DMS79 (cell line): Measurements from ENCODE around the gene CTNNA2.
"Not testable (repeated sequence)": the region's sequence is repeated elsewhere in the genome, so short reads cannot be mapped to it uniquely, and the experiment has no call there.

Source experiments
- DNase-seq: peaks from one replicate; lab custom pipeline; 2025; lab: John Stamatoyannopoulos, UW

Gene CTNNA2

DNA sequence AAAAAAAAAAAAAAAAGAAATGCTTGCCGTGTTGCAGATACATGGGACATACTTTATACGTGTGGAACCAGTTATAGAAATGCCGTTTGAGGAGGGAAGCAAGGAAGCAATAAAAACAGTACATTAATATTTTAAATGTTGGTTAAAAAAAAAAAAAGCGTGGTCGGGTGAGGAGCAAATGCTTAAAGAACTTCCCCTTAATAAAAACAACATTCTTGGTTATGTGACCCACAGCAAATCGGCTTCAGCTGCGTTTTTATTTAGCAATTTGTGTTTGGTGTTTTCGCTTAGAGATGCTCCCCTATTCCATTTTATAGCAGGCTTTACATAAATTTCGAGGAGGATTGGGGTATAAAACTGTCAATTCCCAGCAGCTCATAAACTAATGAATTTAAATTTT is 568.1 kb downstream of the CTNNA2 start:
- DNase-seq, result no peak

DNA sequence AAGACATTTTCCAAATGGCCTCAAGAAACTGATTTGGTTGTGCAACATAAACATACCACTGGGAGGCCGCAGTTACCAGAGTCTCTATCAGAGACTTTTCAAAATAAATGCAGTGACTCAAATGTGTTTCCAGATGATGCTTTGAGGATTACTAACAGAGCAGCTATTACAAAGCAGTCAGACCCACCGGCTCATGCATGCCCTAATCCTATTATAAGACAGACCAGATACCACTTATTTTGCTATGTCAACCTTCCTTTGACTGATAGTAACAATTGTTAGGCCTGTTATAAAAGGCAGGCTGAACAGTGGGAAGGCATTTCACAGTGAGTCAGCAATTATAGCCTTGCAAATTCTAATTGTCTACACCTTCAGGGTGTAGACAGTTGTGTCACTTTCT is 574.0 kb downstream of the CTNNA2 start:
- DNase-seq, result no peak

DNA sequence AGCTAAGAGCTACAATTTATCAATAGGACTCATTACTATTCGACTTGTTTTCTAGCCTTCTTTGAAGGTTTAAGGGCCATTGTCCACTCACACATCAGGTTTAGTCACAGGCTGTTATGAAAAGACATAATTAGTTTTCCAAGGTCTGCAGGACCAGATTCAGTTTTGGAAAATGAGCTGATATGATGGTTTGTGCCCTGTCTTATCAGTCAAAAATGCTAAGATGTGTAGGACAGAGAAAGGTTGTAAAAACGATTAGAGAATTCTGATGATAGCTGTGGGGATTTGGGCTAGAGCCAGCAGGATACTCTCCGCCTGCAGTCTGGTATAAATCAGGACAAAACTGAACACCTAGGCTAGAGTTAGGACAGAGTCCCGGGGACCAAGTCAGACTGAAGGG is 578.4 kb downstream of the CTNNA2 start:
- no peak for DNase-seq

DNA sequence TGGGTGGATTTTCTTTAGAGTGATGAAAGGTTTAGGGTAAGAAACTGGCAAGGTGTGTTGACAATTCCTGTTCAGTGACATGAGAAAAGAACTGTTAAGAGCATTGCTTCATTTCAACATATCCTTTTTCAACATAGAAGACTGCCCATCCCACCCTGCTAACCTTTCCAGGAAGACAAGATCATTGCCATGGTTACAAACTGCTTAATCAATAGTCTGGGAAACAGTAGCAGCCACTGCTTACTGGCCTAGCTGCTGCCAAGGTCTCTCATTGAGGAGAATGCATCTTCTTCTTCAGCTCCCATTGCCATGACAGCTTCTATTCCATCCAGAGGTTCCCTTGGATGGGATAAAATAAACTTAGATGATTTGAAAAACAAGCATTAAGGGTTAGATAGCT is 579.6 kb downstream of the CTNNA2 start:
- no peak for DNase-seq

DNA sequence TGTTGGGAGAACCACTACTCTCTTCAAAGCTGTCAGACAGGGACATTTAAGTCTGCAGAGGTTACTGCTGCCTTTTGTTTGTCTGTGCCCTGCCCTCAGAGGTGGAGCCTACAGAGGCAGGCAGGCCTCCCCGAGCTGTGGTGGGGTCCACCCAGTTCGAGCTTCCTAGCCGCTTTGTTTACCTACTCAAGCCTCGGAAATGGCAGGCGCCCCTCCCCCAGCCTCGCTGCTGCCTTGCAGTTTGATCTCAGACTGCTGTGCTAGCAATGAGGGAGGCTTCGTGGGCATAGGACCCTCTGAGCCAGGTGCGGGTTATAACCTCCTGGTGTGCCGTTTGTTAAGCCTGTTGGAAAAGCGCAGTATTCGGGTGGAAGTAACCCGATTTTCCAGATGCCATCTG is 585.7 kb downstream of the CTNNA2 start:
- not testable (repeated sequence) for DNase-seq

DNA sequence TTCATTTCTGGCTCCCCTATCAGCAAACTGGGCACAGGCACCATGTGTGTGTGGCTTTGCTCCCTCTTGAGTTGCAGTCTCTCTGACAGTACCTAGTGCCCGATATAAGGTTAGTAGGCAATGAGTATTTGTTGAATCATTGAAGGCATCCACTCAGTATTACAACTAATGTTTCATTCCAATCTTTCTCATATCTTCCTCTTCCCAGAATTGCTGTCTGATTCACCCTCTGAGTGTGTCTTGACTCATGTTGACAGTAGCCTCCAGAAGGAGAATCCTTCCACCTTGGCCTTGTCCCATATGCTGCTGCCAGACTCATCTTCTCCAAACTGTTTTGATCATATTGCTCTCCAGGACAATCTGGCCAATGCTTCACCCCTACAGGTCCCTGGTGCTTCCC is 589.2 kb downstream of the CTNNA2 start:
- DNase-seq, result no peak

DNA sequence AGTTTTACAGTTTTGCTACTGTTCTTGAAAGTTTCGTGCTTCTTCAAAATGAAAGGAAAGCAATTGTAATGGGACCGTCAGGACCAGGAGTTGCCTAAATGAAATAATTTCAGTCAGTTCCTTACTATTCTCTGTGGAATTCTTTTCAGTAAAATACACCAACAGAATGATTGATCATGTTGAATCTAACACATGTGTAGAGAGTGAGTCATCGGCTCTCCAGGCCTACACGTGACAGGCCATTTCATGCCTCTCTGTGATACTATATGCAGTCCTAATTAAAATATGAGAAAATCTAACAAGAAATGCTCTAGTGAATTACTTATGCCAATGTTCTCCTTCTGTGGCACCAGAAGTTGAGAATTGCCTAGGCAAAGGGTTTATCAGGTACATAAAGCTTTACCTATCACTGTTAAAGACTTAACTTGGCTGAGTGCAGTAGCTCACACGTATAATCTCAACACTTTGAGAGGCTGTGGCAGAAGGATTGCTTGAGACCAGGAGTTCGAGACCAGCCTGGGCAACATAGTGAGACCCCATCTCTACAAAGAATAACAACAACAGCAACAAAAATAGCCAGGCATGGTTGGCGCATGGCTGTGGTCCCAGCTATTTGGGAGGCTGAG is 592.3 kb downstream of the CTNNA2 start:
- DNase-seq, result no peak

DNA sequence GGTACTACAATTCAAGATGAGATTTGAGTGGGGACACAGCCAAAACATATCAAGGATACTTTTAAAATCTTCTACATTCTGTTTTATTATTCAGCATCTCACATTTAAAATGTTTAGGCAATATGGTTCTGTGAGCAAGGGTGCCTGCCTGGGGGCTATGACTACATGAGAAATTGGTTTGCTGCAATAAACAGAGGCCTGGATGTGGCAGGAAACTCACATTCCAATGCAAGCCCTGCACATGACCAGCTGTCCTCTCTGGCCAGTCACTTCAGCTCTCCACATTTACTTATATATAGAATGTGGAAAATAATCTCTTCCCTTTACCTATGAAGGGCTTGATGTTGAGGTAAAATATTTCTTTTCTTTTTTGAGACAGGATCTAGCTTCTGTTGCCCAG is 598.3 kb downstream of the CTNNA2 start:
- DNase-seq, result no peak

DNA sequence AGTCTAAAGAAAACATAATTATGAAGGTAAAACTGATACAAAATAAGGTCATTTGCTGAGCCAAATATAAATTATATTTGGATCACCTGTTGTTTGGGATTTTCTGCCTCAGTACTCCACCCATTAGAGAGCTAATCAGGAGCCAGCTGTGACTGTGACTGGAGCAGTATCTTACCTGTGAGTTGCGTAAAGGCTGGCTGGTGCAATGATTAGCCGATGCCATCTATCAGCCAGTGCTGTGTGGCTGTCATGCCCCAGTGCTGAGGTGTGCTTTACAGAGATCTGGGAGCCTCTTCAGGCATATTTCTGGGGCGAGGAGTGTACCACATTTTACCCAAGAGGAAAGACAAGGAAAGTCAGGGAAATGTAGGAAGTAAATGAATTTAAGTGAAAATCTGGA is 599.9 kb downstream of the CTNNA2 start:
- no peak for DNase-seq

DNA sequence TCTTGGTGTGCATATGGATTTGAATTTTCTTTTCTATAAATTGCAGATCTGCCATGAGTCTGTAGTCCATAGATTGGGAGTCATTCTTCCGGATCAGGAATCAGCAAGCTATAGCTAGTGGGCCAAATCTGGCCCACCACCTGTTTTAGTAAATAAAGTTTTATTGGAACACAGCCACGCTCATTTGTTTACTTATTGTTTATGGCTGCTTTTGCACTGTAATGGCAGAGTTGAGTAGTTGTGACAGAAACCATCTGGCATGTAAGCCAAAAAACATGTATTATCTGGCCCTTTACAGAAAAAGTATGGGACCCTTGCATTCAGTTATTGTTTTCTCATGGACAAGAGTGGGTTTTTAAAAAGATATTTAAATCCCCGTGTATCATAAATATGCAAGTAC is 600.5 kb downstream of the CTNNA2 start:
- no peak for DNase-seq

DNA sequence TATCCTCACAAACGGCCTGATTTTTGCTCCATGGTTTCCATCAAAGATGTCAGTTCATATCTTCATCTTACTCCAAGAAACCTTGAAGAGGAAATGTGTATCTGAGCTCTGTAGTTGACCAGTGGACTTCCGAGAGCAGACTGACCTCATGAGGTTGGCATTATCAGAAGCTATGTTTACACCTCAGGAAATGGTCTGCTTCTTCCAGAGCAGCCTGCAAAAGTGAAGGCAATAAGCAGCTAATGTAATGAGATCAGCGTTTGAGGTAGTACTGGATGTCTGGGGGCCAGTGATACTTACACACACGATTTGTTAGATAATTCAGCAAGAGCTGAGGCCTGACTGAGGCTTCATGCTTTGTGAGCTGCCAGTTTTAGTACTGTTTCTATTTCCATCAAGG is 602.0 kb downstream of the CTNNA2 start:
- no peak for DNase-seq

DNA sequence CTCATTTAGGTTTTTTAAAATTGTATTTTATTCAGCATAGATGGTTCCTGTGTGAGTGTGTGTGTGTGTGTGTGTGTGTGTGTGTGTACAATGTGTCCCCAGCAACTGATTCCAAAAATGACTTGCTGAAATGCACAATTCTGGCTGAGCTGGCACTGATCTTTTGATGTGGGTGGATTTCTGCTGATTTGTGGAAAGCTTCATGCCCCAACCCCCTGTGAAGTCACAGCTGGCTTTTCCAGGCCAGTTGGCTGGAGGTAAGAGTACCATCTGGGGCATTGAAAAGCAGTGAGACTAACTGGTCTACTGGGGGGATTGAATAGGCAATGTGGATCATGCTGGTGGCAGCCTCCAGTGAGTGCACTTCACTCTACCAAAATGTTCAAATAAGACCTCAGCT is 604.5 kb downstream of the CTNNA2 start:
- no peak for DNase-seq

DNA sequence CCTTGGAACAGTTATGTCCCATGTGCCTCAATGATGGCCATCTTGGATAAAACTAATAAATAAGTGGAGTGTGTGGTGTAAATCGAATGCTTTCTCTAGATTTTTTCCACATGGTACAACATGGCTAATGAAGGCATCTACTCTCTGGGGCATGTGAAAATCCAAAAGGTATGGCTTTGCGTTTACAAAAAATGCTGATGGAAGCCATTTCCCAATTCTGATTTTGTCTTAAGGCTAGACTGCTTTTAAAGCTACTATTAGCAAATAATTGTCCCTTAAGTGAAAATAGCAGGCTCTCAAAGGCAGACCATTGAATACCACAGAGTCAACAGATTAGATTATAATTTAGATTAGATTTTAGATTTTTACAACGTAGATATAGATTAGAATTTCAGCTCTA is 608.0 kb downstream of the CTNNA2 start:
- DNase-seq, result no peak

DNA sequence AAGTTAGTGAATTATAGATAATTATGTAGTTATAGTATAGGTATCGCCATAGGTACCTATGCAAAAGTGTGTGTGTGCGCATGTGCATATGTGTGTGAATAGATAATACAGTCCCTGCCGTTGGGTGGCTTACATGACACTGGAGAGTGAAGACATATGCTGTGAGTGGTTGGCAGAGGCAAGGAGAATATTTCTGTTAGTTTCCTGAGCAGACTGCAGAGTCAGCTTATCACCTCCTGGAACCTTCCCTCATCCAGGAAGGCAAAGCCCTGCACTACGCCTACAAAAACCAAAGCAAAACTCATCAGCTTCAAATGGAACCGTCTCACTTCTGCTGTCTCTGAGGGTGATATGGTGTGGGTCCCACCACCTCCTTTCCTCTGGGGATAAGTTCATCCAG is 609.8 kb downstream of the CTNNA2 start:
- DNase-seq, result no peak

DNA sequence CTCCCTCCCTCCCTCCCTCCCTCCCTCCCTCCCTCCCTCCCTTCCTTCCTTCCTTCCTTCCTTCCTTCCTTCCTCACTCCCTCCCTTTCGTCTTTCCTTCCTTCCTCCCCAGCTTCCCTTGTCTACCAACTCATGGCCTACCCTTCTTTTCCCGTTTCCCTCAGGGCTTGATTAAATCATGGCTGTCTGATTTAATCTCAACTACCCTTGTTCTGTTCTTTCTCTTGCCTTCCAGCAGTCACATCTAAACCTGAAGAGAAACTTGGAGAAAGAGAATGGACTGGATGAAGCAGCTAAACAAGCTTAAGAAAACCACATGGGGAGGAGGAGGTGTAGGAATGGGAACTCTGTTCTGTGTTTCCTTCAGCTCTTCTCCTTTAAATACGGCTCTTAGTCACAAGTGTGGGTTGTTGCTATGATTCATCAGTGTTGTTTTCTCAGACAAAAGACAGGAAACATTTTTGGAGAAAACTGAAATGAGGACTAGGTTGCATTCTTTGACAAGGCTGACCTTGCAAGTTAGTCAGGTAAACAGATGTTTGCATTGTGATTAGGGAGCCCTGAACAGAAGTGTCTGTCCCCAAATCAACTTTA is 613.8 kb downstream of the CTNNA2 start:
- DNase-seq, result no peak

DNA sequence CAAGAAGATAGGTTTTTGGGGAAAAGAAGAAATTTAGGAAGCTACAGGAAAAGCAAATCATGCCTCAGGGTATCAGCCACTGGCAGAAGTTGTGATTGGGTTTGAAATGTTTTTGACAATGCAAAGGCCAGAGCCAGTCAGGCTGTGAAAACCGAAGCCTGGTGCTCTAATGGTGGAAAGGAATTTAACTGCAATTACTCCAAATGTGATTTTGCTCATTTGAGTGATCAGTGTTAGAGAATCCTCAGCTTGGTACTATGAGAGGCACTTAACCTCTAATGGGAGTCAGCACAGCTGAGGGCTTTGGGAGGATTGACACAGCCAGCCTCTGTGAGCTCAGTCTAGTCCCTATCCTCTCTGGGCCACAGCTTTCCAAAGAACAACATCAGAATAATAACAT is 615.2 kb downstream of the CTNNA2 start:
- no peak for DNase-seq

DNA sequence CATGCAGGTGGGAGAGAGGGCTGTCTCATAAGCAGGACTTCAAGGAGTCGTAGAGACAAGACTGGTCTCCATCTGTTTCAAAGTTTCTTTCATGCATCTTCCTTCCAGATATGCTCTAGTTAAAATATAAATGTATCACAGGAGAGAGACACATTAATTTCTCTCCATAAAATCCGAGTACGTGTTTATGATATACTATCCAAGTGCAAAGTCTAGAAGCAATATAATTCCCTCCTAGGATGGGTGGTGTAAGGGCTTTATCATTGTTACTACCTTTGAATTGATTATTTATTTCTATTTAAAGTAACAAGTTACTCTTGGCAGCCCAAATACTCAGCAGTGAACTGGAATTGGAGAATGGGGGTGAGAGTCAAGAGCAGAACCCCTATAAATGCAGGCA is 619.4 kb downstream of the CTNNA2 start:
- no peak for DNase-seq

DNA sequence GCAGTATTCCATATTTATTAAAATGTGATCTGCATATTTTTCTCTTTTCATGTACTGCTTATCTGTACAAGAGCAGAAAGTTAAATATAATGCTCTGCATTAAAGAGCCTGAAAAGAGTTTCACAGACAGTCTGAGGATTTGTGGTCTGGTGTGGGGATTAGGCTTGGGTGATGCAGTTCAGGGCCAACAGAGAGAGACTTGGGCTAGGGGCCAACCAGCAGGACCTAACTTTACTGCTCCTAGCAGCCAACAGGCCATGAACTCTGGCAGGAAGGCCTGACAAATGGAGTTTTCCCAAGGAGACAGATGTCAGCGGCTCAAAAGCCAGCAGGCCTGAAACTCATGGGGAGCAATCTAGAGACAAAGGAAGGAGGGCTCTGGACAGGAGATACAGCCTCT is 622.1 kb downstream of the CTNNA2 start:
- no peak for DNase-seq

DNA sequence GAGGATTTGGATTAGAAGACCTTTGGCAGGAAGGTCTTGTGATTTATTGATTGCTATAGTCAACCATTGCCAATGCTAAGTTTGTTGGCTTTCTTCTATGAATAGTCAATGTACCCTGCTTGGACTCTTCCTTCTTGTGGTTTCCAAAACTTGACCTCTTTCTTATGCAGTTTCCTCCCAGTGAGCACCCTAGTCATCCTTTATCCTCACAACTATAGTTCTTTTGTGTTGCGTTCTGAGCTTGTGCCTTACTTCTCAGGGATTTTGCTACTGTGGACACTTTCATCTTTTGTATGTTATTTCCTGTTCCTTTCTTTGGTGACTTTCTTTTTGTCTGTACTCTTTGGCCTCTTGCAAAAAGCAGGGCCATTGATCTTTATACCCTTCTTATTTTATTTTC is 623.5 kb downstream of the CTNNA2 start:
- no peak for DNase-seq

DNA sequence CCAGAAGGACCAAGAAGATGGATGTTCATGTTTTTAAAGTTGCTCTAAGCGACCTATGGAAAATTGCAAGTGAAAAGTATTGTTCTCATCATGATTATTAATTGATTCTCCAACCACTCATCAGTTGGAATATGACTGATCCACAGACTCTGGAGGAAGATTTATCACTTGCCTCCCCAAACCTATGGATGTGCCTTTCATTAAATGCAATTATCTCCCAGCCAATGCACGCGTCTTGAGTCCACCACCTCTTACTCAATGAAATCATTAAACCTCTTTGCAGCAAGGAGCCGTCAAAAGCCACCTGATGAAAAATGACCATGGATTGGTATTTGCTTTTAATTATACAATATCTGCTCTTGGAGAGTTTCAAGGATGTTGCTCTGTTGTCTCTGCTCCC is 626.1 kb downstream of the CTNNA2 start:
- no peak for DNase-seq

DNA sequence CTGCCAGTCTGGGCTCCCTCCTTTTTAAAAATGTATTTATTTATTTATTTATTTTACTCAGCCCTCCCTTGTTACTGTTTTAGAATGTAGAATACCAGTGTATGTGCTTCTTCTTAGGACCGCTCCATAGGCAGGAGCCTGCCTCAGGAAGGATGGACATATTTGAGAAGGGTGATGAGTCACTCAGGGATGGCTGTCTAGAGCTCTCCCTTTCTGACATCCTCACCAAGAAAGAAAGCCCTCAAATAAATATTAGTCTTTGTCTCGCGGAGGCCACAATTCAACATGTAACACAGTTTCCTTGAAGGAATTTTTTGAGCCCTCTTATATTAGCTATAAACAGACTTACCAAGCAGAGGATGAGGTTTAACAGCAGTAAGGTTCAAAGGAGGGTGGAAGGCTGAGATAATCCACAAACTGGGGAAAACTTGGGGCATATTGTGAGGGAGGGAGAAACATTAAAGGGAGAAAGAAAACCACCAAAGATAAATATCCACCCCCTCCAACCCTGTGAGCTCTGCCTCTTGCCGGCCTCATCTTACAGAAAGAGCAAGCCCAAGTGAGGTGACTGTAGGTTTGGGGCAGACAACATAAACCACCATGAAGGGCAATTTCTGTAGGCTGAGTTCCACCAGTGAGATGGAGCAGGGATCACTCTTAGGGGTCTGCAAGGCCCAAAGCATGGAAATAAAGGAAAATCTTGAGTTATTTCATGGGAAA is 628.3 kb downstream of the CTNNA2 start:
- no peak for DNase-seq

DNA sequence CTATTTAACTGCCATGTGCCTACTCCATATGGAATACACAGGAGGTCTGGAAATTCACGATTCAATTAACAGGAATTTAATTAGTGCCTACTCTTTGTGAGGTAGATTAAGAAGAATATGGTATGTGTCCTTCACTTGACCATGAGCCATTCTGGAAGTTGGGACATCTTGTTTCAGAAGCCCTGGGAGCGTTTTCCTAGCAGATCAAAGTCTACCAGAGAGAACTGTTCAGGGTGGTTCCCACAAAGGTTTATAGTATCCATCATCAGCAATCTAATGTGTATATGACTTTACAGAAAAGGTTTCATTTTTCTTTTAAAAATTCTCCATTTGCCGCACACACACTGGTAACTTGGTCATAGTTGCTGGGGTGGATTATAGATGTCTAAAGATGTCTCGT is 632.6 kb downstream of the CTNNA2 start:
- no peak for DNase-seq

DNA sequence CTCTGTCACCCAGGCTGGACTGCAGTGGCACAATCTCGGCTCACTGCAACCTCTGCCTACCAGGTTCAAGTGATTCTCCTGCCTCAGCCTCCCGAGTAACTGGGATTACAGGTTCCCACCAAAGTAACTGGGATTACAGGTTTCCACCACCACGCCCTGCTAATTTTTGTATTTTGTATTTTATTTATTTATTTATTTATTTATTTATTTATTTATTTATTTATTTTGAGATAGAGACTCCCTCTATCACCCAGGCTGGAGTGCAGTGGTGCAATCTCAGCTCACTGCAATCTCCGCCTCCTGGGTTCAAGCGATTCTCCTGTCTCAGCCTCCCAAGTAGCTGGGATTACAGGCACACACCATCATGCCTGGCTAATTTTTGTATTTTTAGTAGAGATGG is 633.9 kb downstream of the CTNNA2 start:
- DNase-seq, result not testable (repeated sequence)

DNA sequence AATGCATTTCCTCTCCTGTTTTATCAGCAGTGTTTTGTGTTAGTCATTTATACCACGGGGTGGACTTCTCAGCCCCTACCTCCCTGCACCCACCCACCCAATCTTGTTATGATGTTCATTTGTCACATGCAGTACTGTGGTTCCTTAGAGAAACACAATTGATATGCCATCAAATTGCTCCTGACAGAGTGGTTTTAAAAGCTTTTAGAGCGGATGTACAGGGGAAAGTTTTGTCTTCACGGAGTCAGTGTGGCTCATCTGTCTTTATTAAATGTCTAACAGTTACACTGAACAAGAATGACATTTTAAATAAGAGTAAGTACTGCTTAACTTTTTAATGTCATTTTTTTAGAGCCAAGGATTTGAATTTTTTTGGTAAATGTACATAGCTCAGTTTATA is 634.8 kb downstream of the CTNNA2 start:
- no peak for DNase-seq
